Lower lobe of right lung (tissue), 2 donors: Measurements from ENCODE around the gene HMCES. TPM values are rescaled to one million over a fixed set of nuclear protein-coding genes. Genes with fewer than 3 reads are reported as not detected.

Experiments
- ATAC-seq, 2 donors: fragments of 200-7000 bp; cut with Tn5 transposase; one replicate each; pipeline ENCODE4 v1.9.1; 2020 to 2022; ENCODE audit warnings: mild to moderate bottlenecking in 2 of 2, moderate library complexity in 2 of 2
- DNase-seq: peaks from one replicate; pipeline ENCODE4 v3.0.0-alpha.2; 2020
- H3K27ac ChIP-seq: fragments of 200-600 bp; one replicate; pipeline ENCODE4 v1.8.0; 2022
- H3K27me3 ChIP-seq: fragments of 200-600 bp; one replicate; pipeline ENCODE4 v1.8.0; 2022; ENCODE audit warnings: low read depth
- H3K36me3 ChIP-seq: fragments of 200-600 bp; one replicate; pipeline ENCODE4 v1.8.0; 2022; ENCODE audit warnings: mild to moderate bottlenecking
- H3K4me1 ChIP-seq: fragments of 200-600 bp; one replicate; pipeline ENCODE4 v1.8.0; 2022
- H3K4me3 ChIP-seq: fragments of 200-600 bp; one replicate; pipeline ENCODE4 v1.8.0; 2022; ENCODE audit warnings: mild to moderate bottlenecking
- H3K9me3 ChIP-seq: fragments of 200-600 bp; one replicate; pipeline ENCODE4 v1.8.0; 2022
- intact Hi-C: fragments of 100-400 bp; cut with DNase I; formaldehyde crosslinking; loops from one replicate; pipeline ENCODE4 v1.11.0; 2022
- total RNA-seq: library from RNA; stranded (reverse); fragmentation: NEBNext Ultra II Directional; extraction: Animal tissue kit (Norgen Biotek cat#: 25700); gene quantifications from one replicate; pipeline ENCODE4 v1.2.1, GENCODE V29; 2021
- TF ChIP-seq, protein P1 (sequence below): fragments of 200-600 bp; IDR thresholded peaks from one replicate; pipeline ENCODE4 v1.8.0; 2022; ENCODE audit warnings: antibody characterized with exemption, mild to moderate bottlenecking
- donor health status: DM: no; HTN: yes; CAD: no; lungs with severe emphysema.

The HMCES gene
- total RNA-seq, 1 donor from 2014 or later = 28.1 TPM

DNA sequence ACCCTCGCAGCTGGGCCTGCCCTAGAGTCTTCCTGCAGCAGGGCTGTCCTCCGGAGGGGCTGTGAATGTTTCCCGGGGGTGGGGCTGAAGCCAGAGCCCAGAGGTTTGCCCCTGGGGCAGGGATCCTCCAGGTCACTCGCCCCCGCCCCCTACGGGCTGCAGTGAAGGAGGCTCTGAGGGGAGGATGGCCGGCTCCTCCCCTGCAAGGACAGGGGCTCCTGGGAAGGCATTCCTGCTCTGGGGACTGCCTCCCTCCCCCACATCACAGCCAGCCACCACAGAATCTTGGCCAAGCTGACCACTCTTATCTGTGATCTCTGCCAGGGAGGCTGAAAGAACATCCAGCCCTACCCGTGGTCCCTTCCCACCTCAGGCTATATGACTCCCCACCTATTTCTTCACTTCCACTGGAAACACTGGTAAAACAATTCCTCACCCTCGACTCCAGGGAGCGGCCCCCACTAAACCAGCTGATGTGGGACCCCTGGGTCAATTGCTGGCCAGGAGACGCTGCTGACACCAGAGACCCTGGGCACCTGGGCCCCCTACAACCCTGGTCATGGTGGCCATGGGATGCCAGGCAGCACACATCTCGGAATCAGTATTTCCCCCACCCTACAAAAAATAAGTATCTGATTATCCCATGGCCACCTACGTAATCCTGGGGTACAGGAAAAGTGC is 66.0 kb downstream of the HMCES start:
- H3K27ac ChIP-seq = no peak overlapping the region
- H3K27me3 ChIP-seq = peaks cover 5% of the 10 kb centered on the region
- intact Hi-C loops = no loop called here
- H3K4me1 ChIP-seq = peaks cover 27% of the 10 kb centered on the region
- H3K36me3 ChIP-seq = no peaks in the 10 kb centered on the region
- ATAC-seq (peak; percentile 14 to 20), DNase-seq (no peak)
- no peaks in the 10 kb centered on the region for H3K9me3 ChIP-seq
- no peak overlapping the region for H3K4me3 ChIP-seq
- TF ChIP-seq, protein P1, sequence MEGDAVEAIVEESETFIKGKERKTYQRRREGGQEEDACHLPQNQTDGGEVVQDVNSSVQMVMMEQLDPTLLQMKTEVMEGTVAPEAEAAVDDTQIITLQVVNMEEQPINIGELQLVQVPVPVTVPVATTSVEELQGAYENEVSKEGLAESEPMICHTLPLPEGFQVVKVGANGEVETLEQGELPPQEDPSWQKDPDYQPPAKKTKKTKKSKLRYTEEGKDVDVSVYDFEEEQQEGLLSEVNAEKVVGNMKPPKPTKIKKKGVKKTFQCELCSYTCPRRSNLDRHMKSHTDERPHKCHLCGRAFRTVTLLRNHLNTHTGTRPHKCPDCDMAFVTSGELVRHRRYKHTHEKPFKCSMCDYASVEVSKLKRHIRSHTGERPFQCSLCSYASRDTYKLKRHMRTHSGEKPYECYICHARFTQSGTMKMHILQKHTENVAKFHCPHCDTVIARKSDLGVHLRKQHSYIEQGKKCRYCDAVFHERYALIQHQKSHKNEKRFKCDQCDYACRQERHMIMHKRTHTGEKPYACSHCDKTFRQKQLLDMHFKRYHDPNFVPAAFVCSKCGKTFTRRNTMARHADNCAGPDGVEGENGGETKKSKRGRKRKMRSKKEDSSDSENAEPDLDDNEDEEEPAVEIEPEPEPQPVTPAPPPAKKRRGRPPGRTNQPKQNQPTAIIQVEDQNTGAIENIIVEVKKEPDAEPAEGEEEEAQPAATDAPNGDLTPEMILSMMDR = no peak

DNA sequence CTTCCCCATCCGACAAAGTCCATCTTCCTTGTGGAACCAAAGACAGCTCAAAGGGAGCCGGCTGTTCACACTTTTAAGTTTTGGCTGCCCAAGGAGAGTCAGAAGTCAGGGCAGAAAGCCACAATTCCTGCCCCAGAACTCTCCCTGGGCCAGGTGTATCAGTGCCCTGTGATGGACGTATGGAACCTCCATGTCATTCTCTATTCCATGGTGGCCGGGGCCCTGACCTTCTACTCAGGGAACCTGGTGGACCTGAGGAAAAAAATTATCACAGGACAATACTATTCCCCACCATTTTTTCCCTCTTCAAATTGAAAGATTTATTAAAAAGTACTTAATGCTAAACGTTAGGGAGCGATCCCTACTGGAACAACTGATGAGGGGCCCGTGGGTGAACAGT is 66.6 kb downstream of the HMCES start:
- no peak overlapping the region for H3K4me3 ChIP-seq
- H3K9me3 ChIP-seq = no peaks in the 10 kb centered on the region
- ATAC-seq (no peak), DNase-seq (no peak)
- no peak overlapping the region for H3K27ac ChIP-seq
- no peaks in the 10 kb centered on the region for H3K36me3 ChIP-seq
- TF ChIP-seq, protein P1 = no peak
- H3K4me1 ChIP-seq = peaks cover 27% of the 10 kb centered on the region
- H3K27me3 ChIP-seq = peaks cover 5% of the 10 kb centered on the region
- intact Hi-C loops = no loop called here

DNA sequence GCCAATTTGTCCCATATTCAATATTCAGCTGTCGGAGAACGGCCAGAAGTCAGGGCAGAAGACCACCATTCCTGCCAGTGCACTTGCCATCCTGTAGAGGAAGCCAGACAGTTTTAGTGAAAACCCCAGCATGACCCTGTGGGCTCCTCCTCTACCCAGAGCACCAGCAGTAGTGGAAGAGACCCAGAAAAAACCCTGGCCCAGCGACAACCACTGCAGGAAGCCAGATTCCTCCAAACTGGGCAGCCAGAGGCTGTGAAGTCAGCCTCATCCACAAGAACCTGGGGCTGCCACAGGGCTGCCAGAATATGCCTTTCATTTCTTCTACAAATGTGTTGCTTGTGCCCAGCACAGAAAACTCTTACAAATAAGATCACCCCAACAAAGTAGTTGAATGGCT is 67.3 kb downstream of the HMCES start:
- Histone ChIP-seq H3K4me3 (no peak overlapping the region), H3K27ac (no peak overlapping the region), H3K4me1 (peaks cover 27% of the 10 kb centered on the region), H3K27me3 (peaks cover 5% of the 10 kb centered on the region), H3K36me3 (no peaks in the 10 kb centered on the region), H3K9me3 (no peaks in the 10 kb centered on the region)
- no peak for DNase-seq
- TF ChIP-seq, protein P1 = no peak
- intact Hi-C loops = no loop called here
- ATAC-seq = no peak

DNA sequence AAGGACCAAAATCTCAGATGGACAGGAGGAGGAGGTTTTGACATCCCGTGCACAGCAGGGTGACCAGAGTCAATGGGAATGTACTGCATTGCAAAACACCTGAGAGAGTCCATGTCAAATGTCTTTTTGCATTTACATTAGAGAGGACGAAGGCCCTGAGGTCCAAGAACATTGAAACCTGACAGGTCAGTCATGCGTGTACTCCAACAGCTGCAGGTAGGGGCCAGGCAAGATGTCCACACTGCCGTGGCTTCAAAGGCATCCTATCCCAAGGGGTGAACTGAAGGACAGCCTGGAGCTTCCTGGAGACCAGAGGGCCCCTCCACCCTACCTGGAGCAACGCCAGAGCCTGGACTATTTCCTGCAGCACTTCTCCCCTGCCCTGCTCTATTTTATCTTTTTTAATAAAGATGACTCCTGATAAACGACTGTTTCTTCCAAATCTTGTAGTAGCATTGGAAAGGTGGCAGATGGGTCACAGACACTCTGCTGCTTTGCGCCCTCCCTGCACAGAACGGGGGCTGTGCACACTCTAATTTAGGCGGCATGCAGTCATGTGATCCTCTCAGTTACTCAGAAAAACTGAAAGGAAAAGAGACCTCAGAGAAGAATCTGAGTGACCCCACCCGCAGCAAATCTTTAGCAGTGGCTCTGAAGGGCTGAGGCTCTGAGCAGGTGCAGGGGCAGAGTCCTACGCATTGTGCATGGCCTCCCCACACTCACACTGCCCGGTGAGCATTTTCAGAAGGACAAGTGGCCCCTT is 68.2 kb downstream of the HMCES start:
- Histone ChIP-seq H3K4me3 (no peak overlapping the region), H3K4me1 (peaks cover 27% of the 10 kb centered on the region), H3K36me3 (no peaks in the 10 kb centered on the region), H3K27ac (no peak overlapping the region), H3K27me3 (peaks cover 5% of the 10 kb centered on the region), H3K9me3 (no peaks in the 10 kb centered on the region)
- intact Hi-C loops = no loop called here
- TF ChIP-seq, protein P1 = no peak
- ATAC-seq (no peak), DNase-seq (peak; percentile 30)

DNA sequence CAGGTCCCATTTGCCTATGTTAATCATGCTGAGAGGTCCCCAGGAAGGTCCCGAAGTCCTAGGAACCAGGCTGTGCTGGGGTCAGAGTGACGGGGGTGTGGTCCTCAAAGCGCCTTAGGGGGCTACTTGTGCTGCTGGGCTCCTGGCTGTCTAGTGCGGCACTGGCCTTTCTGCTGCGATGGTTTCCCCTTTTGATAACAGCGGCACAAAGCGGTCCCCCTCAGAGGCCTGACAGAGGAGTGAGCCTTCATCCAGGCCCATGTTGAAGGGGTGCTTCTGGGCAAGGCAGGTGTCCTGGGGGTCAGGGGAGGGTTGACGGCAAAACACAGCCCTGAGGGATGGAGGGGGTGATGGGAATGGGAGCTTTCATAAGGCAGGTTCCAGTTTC is 68.8 kb downstream of the HMCES start:
- ATAC-seq (no peak), DNase-seq (no peak)
- TF ChIP-seq, protein P1 = no peak
- no peaks in the 10 kb centered on the region for H3K9me3 ChIP-seq
- no peaks in the 10 kb centered on the region for H3K36me3 ChIP-seq
- no peak overlapping the region for H3K27ac ChIP-seq
- intact Hi-C loops = no loop called here
- peaks cover 5% of the 10 kb centered on the region for H3K27me3 ChIP-seq
- H3K4me1 ChIP-seq = peaks cover 27% of the 10 kb centered on the region
- no peak overlapping the region for H3K4me3 ChIP-seq
